Keratinocyte (primary cell): ENCODE measurements around the gene TMEM254.
"Not testable (repeated sequence)": the region's sequence is repeated elsewhere in the genome, so short reads cannot be mapped to it uniquely, and the experiment has no call there.

Experiments used
- CTCF ChIP-seq, 3 experiments: IDR thresholded peaks in 1 of 3; conservative IDR thresholded peaks in 1 of 3; optimal IDR thresholded peaks in 1 of 3; 2 replicates in 2 of 3; 3 replicates in 1 of 3; pipeline versions ENCODE3 to v1.5.1; 2011; ENCODE audit warnings: low read length in 3 of 3, mild to moderate bottlenecking in 3 of 3, moderate library complexity in 2 of 3, control low read depth in 1 of 3, inconsistent platforms in 1 of 3; ENCODE audit not compliant: insufficient read depth in 2 of 3; ENCODE audit errors: extremely low read depth in 1 of 3
- EZH2 ChIP-seq: IDR thresholded peaks from one replicate; pipeline ENCODE4 v1.6.1; 2012; ENCODE audit warnings: inconsistent platforms, mild to moderate bottlenecking, low read length, moderate library complexity

- TF ChIP-seq EZH2; CTCF (optimal IDR thresholded peaks at IDR 0.05 in 1 of 3, IDR thresholded peaks at IDR 0.05 in 1 of 3, conservative IDR thresholded peaks at IDR 0.05 in 1 of 3; ENCODE audit: extremely low read depth in 1 of 3, insufficient read depth in 2 of 3, low read length in 3 of 3): not testable (repeated sequence)
Measured at GRCh38 chr10:80035430-80035829, 43.0 kb upstream of the TMEM254 start.
